ENCODE data around the gene KRT33A.
"Not testable (repeated sequence)": the region's sequence is repeated elsewhere in the genome, so short reads cannot be mapped to it uniquely, and the experiment has no call there.

DNA sequence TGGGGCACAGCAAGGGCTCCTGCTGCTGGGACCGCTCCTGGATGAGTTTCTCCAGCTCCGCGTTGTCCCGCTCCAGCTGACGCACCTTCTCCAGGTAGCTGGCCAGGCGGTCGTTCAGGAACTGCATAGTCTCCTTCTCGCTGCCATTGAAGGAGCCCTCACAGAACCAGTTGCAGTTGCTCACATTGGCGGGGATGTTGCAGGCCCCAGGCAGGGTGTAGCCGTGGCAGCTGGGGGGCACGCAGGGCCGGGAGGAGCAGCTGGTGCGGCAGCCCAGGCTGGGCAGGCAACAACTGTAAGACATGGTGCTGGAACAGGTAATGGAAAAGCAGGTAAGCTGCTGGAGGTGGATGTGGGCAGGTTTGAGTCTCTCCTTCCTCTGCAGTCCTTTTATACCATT, 31.3 kb upstream of the KRT33A start, which contains the start of gene KRT34:
- TF ChIP-seq POLR2A (IDR thresholded peaks at IDR 0.05) = not testable (repeated sequence)
- TF ChIP-seq, protein P1, sequence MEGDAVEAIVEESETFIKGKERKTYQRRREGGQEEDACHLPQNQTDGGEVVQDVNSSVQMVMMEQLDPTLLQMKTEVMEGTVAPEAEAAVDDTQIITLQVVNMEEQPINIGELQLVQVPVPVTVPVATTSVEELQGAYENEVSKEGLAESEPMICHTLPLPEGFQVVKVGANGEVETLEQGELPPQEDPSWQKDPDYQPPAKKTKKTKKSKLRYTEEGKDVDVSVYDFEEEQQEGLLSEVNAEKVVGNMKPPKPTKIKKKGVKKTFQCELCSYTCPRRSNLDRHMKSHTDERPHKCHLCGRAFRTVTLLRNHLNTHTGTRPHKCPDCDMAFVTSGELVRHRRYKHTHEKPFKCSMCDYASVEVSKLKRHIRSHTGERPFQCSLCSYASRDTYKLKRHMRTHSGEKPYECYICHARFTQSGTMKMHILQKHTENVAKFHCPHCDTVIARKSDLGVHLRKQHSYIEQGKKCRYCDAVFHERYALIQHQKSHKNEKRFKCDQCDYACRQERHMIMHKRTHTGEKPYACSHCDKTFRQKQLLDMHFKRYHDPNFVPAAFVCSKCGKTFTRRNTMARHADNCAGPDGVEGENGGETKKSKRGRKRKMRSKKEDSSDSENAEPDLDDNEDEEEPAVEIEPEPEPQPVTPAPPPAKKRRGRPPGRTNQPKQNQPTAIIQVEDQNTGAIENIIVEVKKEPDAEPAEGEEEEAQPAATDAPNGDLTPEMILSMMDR (IDR thresholded peaks at IDR 0.05) = not testable (repeated sequence)
